ENCODE results near the gene TGFB1I1.
"Not testable (repeated sequence)": the region's sequence is repeated elsewhere in the genome, so short reads cannot be mapped to it uniquely, and the experiment has no call there.

TGFB1I1 gene

GRCh38 chr16:31523768-31524167, 51.8 kb downstream of the TGFB1I1 start:
- DNase-seq, result not testable (repeated sequence)

- no peak for DNase-seq
Observed at GRCh38 chr16:31525113-31525512, 53.2 kb downstream of the TGFB1I1 start.
